Lung (tissue), 12 donors: ENCODE data around the gene PSMB3. TPM values are rescaled to one million over a fixed set of nuclear protein-coding genes. Genes with fewer than 3 reads are reported as not detected.

Source experiments
- ATAC-seq: fragments of 200-7000 bp; cut with Tn5 transposase; one replicate; pipeline ENCODE4 v1.9.1; 2020; ENCODE audit warnings: moderate number of reproducible peaks; ENCODE audit not compliant: insufficient read depth, low FRiP score
- DNase-seq, 3 donors: peaks; one replicate each; pipeline ENCODE4 v3.0.0-alpha.2; 2013 to 2017
- H3K27ac ChIP-seq, 2 donors: one replicate each; pipeline ENCODE4 v1.5.1; 2013; ENCODE audit warnings: mild to moderate bottlenecking in 2 of 2, moderate library complexity in 2 of 2, control low read depth in 1 of 2, inconsistent platforms in 1 of 2, low read depth in 1 of 2, low read length in 1 of 2
- H3K27me3 ChIP-seq, 3 donors: one replicate each; pipeline ENCODE4 v1.5.1; 2013; ENCODE audit warnings: low read length in 2 of 3; ENCODE audit not compliant: control insufficient read depth in 3 of 3, insufficient read depth in 3 of 3
- H3K36me3 ChIP-seq, 4 donors: one replicate each; pipeline ENCODE4 v1.5.1; 2013; ENCODE audit warnings: low read length in 4 of 4, mild to moderate bottlenecking in 1 of 4, moderate library complexity in 1 of 4; ENCODE audit not compliant: control insufficient read depth in 4 of 4, insufficient read depth in 4 of 4
- H3K4me1 ChIP-seq, 5 donors: one replicate each; pipeline ENCODE4 v1.5.1; 2013; ENCODE audit warnings: low read length in 5 of 5, mild to moderate bottlenecking in 2 of 5, moderate library complexity in 1 of 5; ENCODE audit not compliant: control insufficient read depth in 5 of 5, insufficient read depth in 5 of 5
- H3K4me3 ChIP-seq: one replicate; pipeline ENCODE4 v1.5.1; 2013; ENCODE audit warnings: mild to moderate bottlenecking, control low read depth, moderate library complexity
- H3K9ac ChIP-seq, 2 donors: one replicate each; pipeline ENCODE4 v1.5.1; 2013; ENCODE audit warnings: low read length in 2 of 2, control low read depth in 1 of 2; ENCODE audit not compliant: insufficient read depth in 1 of 2
- H3K9me3 ChIP-seq, 4 donors: one replicate each; pipeline ENCODE4 v1.5.1; 2013; ENCODE audit warnings: low read length in 3 of 4, mild to moderate bottlenecking in 1 of 4, moderate library complexity in 1 of 4; ENCODE audit not compliant: control insufficient read depth in 4 of 4, insufficient read depth in 3 of 4
- CTCF ChIP-seq: IDR thresholded peaks from 2 replicates; pipeline ENCODE4 v1.5.1; 2012; ENCODE audit warnings: mild to moderate bottlenecking; ENCODE audit errors: control extremely low read depth, extremely low read depth
- WGBS, 2 donors: extraction: QIAGEN DNeasy Blood & Tissue Kit; methylation state at CpG; one replicate each; pipeline ENCODE4 v1.1.7; 2013; 5-methylcytosine and 5-hydroxymethylcytosine counted together
- polyA plus RNA-seq, 2 donors: library from polyadenylated mRNA; stranded (reverse); fragments of 200-250 nt; gene quantifications; one replicate each; pipeline ENCODE4 v1.2.1, GENCODE V29; 2013
- total RNA-seq, 2 donors: library from RNA; depleted of rRNA in 1 of 2; stranded (reverse); fragments of >200 nt in 1 of 2; gene quantifications; one replicate each; pipeline ENCODE4 v1.2.1, GENCODE V29; 2014 to 2021
- donor health status: control.
- donor health status: control.
- donor health status: Bipolar disorder and iron deficiency.
- donor health status: healthy.
- donor health status: DM: yes; HTN: yes; CAD: no.

Gene PSMB3
- total and polyA plus RNA-seq, 4 donors = 81.3 to 374 (median 234) TPM

- no peak overlapping the region for H3K27ac ChIP-seq
- ATAC-seq (no peak), DNase-seq (peak; percentile 56 to 77 (median 64))
- H3K9ac ChIP-seq = no peak overlapping the region
- no peaks in the 10 kb centered on the region for H3K27me3 ChIP-seq
- WGBS, 2 donors = 56 to 57% methylated on average over 23 of the region's 23 CpGs
- H3K9me3 ChIP-seq = no peaks in the 10 kb centered on the region
- peaks cover 0 to 44% (median 39%) of the 10 kb centered on the region in 4 donors for H3K36me3 ChIP-seq
- H3K4me1 ChIP-seq = peaks cover 0 to 27% (median 7%) of the 10 kb centered on the region in 5 donors
- peak; percentile 84 for TF ChIP-seq CTCF
- H3K4me3 ChIP-seq = no peak overlapping the region
These were observed 17.2 kb upstream of the PSMB3 start for GRCh38 chr17:38735161-38735997.

GRCh38 chr17:38738007-38738662 is 14.4 kb upstream of the PSMB3 start:
- WGBS, 2 donors = 89 to 93% methylated on average over 14 of the region's 14 CpGs
- ATAC-seq (no peak), DNase-seq (no peak)
- Histone ChIP-seq H3K36me3 (peaks cover 0 to 39% (median 35%) of the 10 kb centered on the region in 4 donors), H3K27ac (no peak overlapping the region), H3K4me1 (peaks cover 9 to 41% (median 19%) of the 10 kb centered on the region in 5 donors), H3K9ac (no peak overlapping the region), H3K27me3 (no peaks in the 10 kb centered on the region), H3K9me3 (no peaks in the 10 kb centered on the region), H3K4me3 (no peak overlapping the region)
- TF ChIP-seq CTCF = no peak

GRCh38 chr17:38738686-38739085 is 13.9 kb upstream of the PSMB3 start:
- DNase-seq (no peak), ATAC-seq (no peak)
- Histone ChIP-seq H3K9me3 (no peaks in the 10 kb centered on the region), H3K27me3 (no peaks in the 10 kb centered on the region), H3K9ac (no peak overlapping the region), H3K27ac (no peak overlapping the region), H3K4me1 (peaks cover 9 to 47% (median 22%) of the 10 kb centered on the region in 5 donors), H3K4me3 (no peak overlapping the region), H3K36me3 (peaks cover 0 to 36% (median 32%) of the 10 kb centered on the region in 4 donors)
- 95 to 96% methylated on average over 16 of the region's 16 CpGs for WGBS, 2 donors
- TF ChIP-seq CTCF = no peak
